Activated CD4-positive, alpha-beta T cell treated with anti-CD3 and anti-CD28 coated beads, Interleukin-2, amount 50 U/mL, for 16 hours (primary cell): Measurements from ENCODE around the gene ST8SIA1.
"Not testable (repeated sequence)": the region's sequence is repeated elsewhere in the genome, so short reads cannot be mapped to it uniquely, and the experiment has no call there.

Source experiments
- DNase-seq: peaks from one replicate; pipeline ENCODE4 v3.0.0-alpha.2; 2020

ST8SIA1 gene

GRCh38 chr12:22160396-22161003 is 174.0 kb downstream of the ST8SIA1 start:
- no peak for DNase-seq

GRCh38 chr12:22149286-22149685 is 185.2 kb downstream of the ST8SIA1 start:
- DNase-seq = not testable (repeated sequence)

- DNase-seq = not testable (repeated sequence)
These were observed 187.8 kb downstream of the ST8SIA1 start for GRCh38 chr12:22146686-22147085.
